Neural progenitor cell (in vitro differentiated cells): ENCODE measurements around the gene TBRG4. TPM values are rescaled to one million over a fixed set of nuclear protein-coding genes. Genes with fewer than 3 reads are reported as not detected.

ENCODE experiments used
- DNase-seq: peaks from one replicate; pipeline ENCODE4 v3.0.0-alpha.2; 2016; ENCODE audit warnings: low spot score
- H2AFZ ChIP-seq: fragments of 200-600 bp; sonication (generic); replicated peaks from 2 replicates; pipeline ENCODE4 v1.6.1; 2016; ENCODE audit warnings: antibody characterized with exemption
- H3F3A ChIP-seq: fragments of 200-600 bp; sonication (generic); 2 replicates; pipeline ENCODE4 v1.6.1; 2016; ENCODE audit warnings: antibody characterized with exemption, low read depth
- H3K27ac ChIP-seq: fragments of 200-600 bp; sonication (generic); 2 replicates; pipeline ENCODE4 v1.5.1; 2016; ENCODE audit warnings: mild to moderate bottlenecking
- H3K27me3 ChIP-seq: fragments of 200-600 bp; sonication (generic); 2 replicates; pipeline ENCODE4 v1.6.1; 2016; ENCODE audit warnings: mild to moderate bottlenecking, moderate library complexity
- H3K36me3 ChIP-seq: fragments of 200-600 bp; sonication (generic); 2 replicates; pipeline ENCODE4 v1.5.1; 2016
- H3K4me1 ChIP-seq: fragments of 200-600 bp; sonication (generic); 2 replicates; pipeline ENCODE4 v1.6.1; 2016; ENCODE audit warnings: mixed run types
- H3K4me2 ChIP-seq: fragments of 200-600 bp; sonication (generic); 2 replicates; pipeline ENCODE4 v1.6.1; 2016
- H3K4me3 ChIP-seq: fragments of 200-600 bp; sonication (generic); 2 replicates; pipeline ENCODE4 v1.5.1; 2016
- H3K79me2 ChIP-seq: fragments of 200-600 bp; sonication (generic); 2 replicates; pipeline ENCODE4 v1.6.1; 2016; ENCODE audit warnings: low read depth
- H3K9ac ChIP-seq: fragments of 200-600 bp; sonication (generic); 2 replicates; pipeline ENCODE4 v1.6.1; 2016
- H3K9me3 ChIP-seq: fragments of 200-600 bp; sonication (generic); 2 replicates; pipeline ENCODE4 v1.5.1; 2016; ENCODE audit warnings: low read depth
- H4K20me1 ChIP-seq: fragments of 200-600 bp; sonication (generic); 2 replicates; pipeline ENCODE4 v1.6.1; 2016; ENCODE audit warnings: low read depth
- H3K27ac Mint-ChIP-seq: 3 replicates; pipeline ENCODE4 v1.8.0; 2021; ENCODE audit warnings: mixed read lengths
- H3K27me3 Mint-ChIP-seq: 2 replicates; pipeline ENCODE4 v1.8.0; 2022; ENCODE audit warnings: low read depth, mild to moderate bottlenecking, inconsistent platforms, moderate library complexity, mixed read lengths; ENCODE audit not compliant: insufficient read depth
- H3K36me3 Mint-ChIP-seq: 3 replicates; pipeline ENCODE4 v1.8.0; 2021; ENCODE audit warnings: mixed read lengths
- H3K4me1 Mint-ChIP-seq: 3 replicates; pipeline ENCODE4 v1.8.0; 2021; ENCODE audit warnings: mixed read lengths
- H3K4me3 Mint-ChIP-seq: 3 replicates; pipeline ENCODE4 v1.8.0; 2021; ENCODE audit warnings: mild to moderate bottlenecking, moderate library complexity, mixed read lengths
- H3K9me3 Mint-ChIP-seq: 3 replicates; pipeline ENCODE4 v1.8.0; 2020; ENCODE audit warnings: mixed read lengths
- EZH2 ChIP-seq: fragments of 200-600 bp; sonication (generic); IDR thresholded peaks from 2 replicates; pipeline ENCODE4 v1.6.1; 2017; ENCODE audit warnings: antibody characterized with exemption, mild to moderate bottlenecking, moderate library complexity
- EZH2phosphoT487 ChIP-seq: fragments of 200-600 bp; sonication (generic); IDR thresholded peaks from 2 replicates; pipeline ENCODE4 v1.6.1; 2017; ENCODE audit warnings: antibody characterized with exemption
- small RNA-seq: library from RNA; depleted of rRNA; stranded (forward); fragments of <200 nt; gene quantifications from one replicate; pipeline ENCODE3, GENCODE V24; 2015
- total RNA-seq: library from RNA; depleted of rRNA; stranded (reverse); fragments of >200 nt; gene quantifications from 2 replicates; pipeline ENCODE4 v1.2.3, GENCODE V29; 2015; ENCODE audit warnings: low replicate concordance
- TF ChIP-seq, protein P1 (sequence below): fragments of 200-600 bp; sonication (generic); IDR thresholded peaks from 2 replicates; pipeline ENCODE4 v1.5.1; 2017; ENCODE audit warnings: antibody characterized with exemption, mild to moderate bottlenecking

TBRG4 gene
- total RNA-seq, 1 donor from 2014 or later, result 32.2 TPM

DNA sequence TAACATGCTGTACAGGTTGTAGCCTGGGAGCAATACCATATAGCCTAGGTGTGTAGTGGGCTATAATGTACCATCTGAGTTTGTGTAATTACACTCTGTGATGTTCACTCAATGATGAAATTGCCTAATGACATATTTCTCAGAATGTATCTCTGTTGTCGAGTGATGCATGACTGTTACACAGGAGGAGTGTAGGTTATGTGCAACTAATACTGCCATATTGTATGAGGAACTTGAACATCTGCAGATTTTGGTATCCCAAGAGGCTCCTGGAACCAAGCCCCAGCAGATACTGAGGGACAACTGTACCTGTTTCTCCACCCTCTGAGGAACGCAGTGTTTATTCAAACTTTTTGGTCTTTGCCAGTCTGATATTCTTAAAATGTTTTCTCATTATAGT is 61.3 kb downstream of the TBRG4 start:
- Histone ChIP-seq H3K27ac (no peak overlapping the region), H3K27me3 (no peaks in the 10 kb centered on the region), H3K79me2 (no peaks in the 10 kb centered on the region), H3F3A (no peaks in the 10 kb centered on the region), H3K9ac (no peak overlapping the region), H4K20me1 (no peaks in the 10 kb centered on the region), H2AFZ (no peak overlapping the region), H3K36me3 (no peaks in the 10 kb centered on the region), H3K4me2 (no peak overlapping the region), H3K4me3 (no peak overlapping the region), H3K4me1 (no peaks in the 10 kb centered on the region), H3K9me3 (no peaks in the 10 kb centered on the region)
- no peak for DNase-seq
- Mint-ChIP-seq H3K4me1 (no peaks in the 10 kb centered on the region), H3K27ac (no peak overlapping the region), H3K36me3 (peaks cover 10% of the 10 kb centered on the region), H3K9me3 (no peaks in the 10 kb centered on the region), H3K4me3 (no peak overlapping the region), H3K27me3 (peaks cover 3% of the 10 kb centered on the region)
- no peak for TF ChIP-seq EZH2phosphoT487
- no peak for TF ChIP-seq EZH2
- TF ChIP-seq, protein P1, sequence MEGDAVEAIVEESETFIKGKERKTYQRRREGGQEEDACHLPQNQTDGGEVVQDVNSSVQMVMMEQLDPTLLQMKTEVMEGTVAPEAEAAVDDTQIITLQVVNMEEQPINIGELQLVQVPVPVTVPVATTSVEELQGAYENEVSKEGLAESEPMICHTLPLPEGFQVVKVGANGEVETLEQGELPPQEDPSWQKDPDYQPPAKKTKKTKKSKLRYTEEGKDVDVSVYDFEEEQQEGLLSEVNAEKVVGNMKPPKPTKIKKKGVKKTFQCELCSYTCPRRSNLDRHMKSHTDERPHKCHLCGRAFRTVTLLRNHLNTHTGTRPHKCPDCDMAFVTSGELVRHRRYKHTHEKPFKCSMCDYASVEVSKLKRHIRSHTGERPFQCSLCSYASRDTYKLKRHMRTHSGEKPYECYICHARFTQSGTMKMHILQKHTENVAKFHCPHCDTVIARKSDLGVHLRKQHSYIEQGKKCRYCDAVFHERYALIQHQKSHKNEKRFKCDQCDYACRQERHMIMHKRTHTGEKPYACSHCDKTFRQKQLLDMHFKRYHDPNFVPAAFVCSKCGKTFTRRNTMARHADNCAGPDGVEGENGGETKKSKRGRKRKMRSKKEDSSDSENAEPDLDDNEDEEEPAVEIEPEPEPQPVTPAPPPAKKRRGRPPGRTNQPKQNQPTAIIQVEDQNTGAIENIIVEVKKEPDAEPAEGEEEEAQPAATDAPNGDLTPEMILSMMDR, result no peak

Small RNA genes within 50 kb of the gene (small RNA-seq; reads per million reads assigned to genes)
- 1.5 reads per million, percentile 85 among the genes with 10 or more reads in this experiment for gene SNORA5A
- not detected for gene SNORA5B
- 17.8 reads per million, percentile 97 among the genes with 10 or more reads in this experiment for gene SNORA5C

Other genes starting within 250 kb of the TBRG4 start
- 18.5 and 26.5 TPM in 2 replicates for gene PURB, start 226.2 kb downstream of the TBRG4 start, total RNA-seq
- 0.03 TPM in 1 of 2 replicates, not detected in the other for gene MYO1G, start 132.7 kb downstream of the TBRG4 start, total RNA-seq
- gene CCM2, start 111.5 kb downstream of the TBRG4 start, total RNA-seq, result 21.8 and 37.5 TPM in 2 replicates
- gene NACAD, start 22.7 kb downstream of the TBRG4 start, total RNA-seq, result 0.39 and 1.5 TPM in 2 replicates
- gene RAMP3, start 46.1 kb upstream of the TBRG4 start, total RNA-seq, result not detected in 2 replicates